K562 (cell line): ENCODE measurements around the gene WDR93.

Experiments used
- BACH1 ChIP-seq: fragments of 200-800 bp; sonication (Bioruptor generic); IDR thresholded peaks from 2 replicates; pipeline ENCODE4 v1.6.1; 2016; ENCODE audit warnings: missing genetic modification characterization, missing compliant biosample characterization
- MAFK ChIP-seq: IDR thresholded peaks from 2 replicates; pipeline ENCODE4 v1.6.1; 2011; ENCODE audit warnings: low read length, improper control_type of control experiment
- POLR2A ChIP-seq: fragments of 450-650 bp; conservative IDR thresholded peaks from 2 replicates; pipeline ENCODE4 v1.6.1; 2016
- SMARCA4 ChIP-seq: fragments of 450-650 bp; IDR thresholded peaks from 2 replicates; pipeline ENCODE4 v1.6.1; 2016
- SREBF2 ChIP-seq: sonication (generic); formaldehyde crosslinking; IDR thresholded peaks from 2 replicates; pipeline ENCODE4 v1.4.0; 2020; ENCODE audit warnings: mild to moderate bottlenecking, missing genetic modification reagents
- ZBTB1 ChIP-seq: sonication (generic); formaldehyde crosslinking; IDR thresholded peaks from 2 replicates; pipeline ENCODE4 v1.8.1; 2023; ENCODE audit warnings: missing genetic modification reagents, low read depth, mild to moderate bottlenecking, borderline replicate concordance
- ZNF764 ChIP-seq: fragments of 250-450 bp; sonication (Bioruptor Pico); IDR thresholded peaks from 2 replicates; pipeline ENCODE4 v1.4.0; 2020; ENCODE audit warnings: low read depth, mild to moderate bottlenecking, moderate library complexity
- TF ChIP-seq, protein P1 (sequence below): fragments of 250-450 bp; sonication (Bioruptor Pico); IDR thresholded peaks from 2 replicates; pipeline ENCODE4 v1.4.0; 2020; ENCODE audit warnings: mild to moderate bottlenecking
- TF ChIP-seq, protein P2 (sequence below), 2 experiments: fragments of 450-650 bp; formaldehyde crosslinking in 1 of 2; IDR thresholded peaks; 2 replicates each; pipeline versions ENCODE4 v1.4.0 to v1.6.1; 2014 to 2020; ENCODE audit warnings: mild to moderate bottlenecking in 2 of 2, borderline replicate concordance in 1 of 2, low read depth in 1 of 2
- TF ChIP-seq, protein P3 (sequence below), 3 experiments: IDR thresholded peaks in 2 of 3; conservative IDR thresholded peaks in 1 of 3; 2 replicates each; pipeline ENCODE4 v1.5.1; 2011 to 2012; ENCODE audit warnings: low read length in 3 of 3, mild to moderate bottlenecking in 3 of 3, control low read depth in 2 of 3, improper control_type of control experiment in 1 of 3, inconsistent platforms in 1 of 3, low read depth in 1 of 3, mixed read lengths in 1 of 3, moderate library complexity in 1 of 3; ENCODE audit not compliant: insufficient read depth in 2 of 3

DNA sequence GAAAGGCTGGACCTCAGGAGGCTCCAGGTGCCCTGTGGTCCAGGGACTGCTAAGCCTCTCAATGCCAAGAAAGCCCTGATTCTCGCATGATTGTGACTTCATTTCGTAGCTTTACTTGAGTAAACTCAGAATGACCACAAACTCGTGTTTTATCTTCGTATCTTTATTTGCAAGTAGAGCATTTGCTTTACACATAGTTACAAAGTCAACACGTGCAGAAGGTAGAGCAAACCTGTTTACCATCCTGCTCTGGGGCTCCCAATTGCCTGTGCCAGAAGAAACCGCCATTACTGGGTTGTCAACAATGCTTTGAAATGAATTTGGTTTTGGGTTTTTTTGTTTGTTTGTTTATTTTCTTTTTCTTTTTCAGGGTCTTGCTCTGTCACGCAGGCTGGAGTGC is 66.3 kb downstream of the WDR93 start:
- TF ChIP-seq SMARCA4 (no peak), BACH1 (tag) (no peak), SREBF2 (CRISPR knock-in tag) (no peak), ZBTB1 (CRISPR knock-in tag) (no peak), POLR2A (no peak), ZNF764 (CRISPR knock-in tag) (no peak), MAFK (no peak)
- TF ChIP-seq, protein P1, sequence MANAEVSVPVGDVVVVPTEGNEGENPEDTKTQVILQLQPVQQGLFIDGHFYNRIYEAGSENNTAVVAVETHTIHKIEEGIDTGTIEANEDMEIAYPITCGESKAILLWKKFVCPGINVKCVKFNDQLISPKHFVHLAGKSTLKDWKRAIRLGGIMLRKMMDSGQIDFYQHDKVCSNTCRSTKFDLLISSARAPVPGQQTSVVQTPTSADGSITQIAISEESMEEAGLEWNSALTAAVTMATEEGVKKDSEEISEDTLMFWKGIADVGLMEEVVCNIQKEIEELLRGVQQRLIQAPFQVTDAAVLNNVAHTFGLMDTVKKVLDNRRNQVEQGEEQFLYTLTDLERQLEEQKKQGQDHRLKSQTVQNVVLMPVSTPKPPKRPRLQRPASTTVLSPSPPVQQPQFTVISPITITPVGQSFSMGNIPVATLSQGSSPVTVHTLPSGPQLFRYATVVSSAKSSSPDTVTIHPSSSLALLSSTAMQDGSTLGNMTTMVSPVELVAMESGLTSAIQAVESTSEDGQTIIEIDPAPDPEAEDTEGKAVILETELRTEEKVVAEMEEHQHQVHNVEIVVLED (CRISPR knock-in tag) = no peak
- TF ChIP-seq, protein P2, sequence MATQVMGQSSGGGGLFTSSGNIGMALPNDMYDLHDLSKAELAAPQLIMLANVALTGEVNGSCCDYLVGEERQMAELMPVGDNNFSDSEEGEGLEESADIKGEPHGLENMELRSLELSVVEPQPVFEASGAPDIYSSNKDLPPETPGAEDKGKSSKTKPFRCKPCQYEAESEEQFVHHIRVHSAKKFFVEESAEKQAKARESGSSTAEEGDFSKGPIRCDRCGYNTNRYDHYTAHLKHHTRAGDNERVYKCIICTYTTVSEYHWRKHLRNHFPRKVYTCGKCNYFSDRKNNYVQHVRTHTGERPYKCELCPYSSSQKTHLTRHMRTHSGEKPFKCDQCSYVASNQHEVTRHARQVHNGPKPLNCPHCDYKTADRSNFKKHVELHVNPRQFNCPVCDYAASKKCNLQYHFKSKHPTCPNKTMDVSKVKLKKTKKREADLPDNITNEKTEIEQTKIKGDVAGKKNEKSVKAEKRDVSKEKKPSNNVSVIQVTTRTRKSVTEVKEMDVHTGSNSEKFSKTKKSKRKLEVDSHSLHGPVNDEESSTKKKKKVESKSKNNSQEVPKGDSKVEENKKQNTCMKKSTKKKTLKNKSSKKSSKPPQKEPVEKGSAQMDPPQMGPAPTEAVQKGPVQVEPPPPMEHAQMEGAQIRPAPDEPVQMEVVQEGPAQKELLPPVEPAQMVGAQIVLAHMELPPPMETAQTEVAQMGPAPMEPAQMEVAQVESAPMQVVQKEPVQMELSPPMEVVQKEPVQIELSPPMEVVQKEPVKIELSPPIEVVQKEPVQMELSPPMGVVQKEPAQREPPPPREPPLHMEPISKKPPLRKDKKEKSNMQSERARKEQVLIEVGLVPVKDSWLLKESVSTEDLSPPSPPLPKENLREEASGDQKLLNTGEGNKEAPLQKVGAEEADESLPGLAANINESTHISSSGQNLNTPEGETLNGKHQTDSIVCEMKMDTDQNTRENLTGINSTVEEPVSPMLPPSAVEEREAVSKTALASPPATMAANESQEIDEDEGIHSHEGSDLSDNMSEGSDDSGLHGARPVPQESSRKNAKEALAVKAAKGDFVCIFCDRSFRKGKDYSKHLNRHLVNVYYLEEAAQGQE (IDR thresholded peaks at IDR 0.05; ENCODE audit: borderline replicate concordance) = no peak
- TF ChIP-seq, protein P2 (CRISPR knock-in tag; IDR thresholded peaks at IDR 0.05; ENCODE audit: low read depth) = no peak
- TF ChIP-seq, protein P3, sequence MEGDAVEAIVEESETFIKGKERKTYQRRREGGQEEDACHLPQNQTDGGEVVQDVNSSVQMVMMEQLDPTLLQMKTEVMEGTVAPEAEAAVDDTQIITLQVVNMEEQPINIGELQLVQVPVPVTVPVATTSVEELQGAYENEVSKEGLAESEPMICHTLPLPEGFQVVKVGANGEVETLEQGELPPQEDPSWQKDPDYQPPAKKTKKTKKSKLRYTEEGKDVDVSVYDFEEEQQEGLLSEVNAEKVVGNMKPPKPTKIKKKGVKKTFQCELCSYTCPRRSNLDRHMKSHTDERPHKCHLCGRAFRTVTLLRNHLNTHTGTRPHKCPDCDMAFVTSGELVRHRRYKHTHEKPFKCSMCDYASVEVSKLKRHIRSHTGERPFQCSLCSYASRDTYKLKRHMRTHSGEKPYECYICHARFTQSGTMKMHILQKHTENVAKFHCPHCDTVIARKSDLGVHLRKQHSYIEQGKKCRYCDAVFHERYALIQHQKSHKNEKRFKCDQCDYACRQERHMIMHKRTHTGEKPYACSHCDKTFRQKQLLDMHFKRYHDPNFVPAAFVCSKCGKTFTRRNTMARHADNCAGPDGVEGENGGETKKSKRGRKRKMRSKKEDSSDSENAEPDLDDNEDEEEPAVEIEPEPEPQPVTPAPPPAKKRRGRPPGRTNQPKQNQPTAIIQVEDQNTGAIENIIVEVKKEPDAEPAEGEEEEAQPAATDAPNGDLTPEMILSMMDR (IDR thresholded peaks at IDR 0.05 in 2 of 3, conservative IDR thresholded peaks at IDR 0.05 in 1 of 3; ENCODE audit: insufficient read depth in 2 of 3, low read depth in 1 of 3, low read length in 3 of 3) = no peak
